GM12878 (cell line): ENCODE measurements around the gene GRK7. TPM values are rescaled to one million over a fixed set of nuclear protein-coding genes. Genes with fewer than 3 reads are reported as not detected.

Experiments
- ATAC-seq: fragments of 200-7000 bp; cut with Tn5 transposase; 3 replicates; pipeline ENCODE4 v1.9.1; 2020; ENCODE audit warnings: mild to moderate bottlenecking, moderate library complexity
- BruUV-seq: library from RNA; stranded (reverse); fragments of 400-500 nt; replicated peaks from 2 replicates; lab custom pipeline; 2021; lab: Mats Ljungman, UMichigan
- CTCF ChIA-PET: fragments of 300-600 bp; sonication (Branson Sonifier 250); formaldehyde crosslinking; extraction: SDS; loops from one replicate; lab custom pipeline; 2021; ENCODE audit warnings: inconsistent platforms; lab: Yijun Ruan, JAX
- POLR2A ChIA-PET: fragments of 350-600 bp; formaldehyde crosslinking; extraction: SDS; loops from one replicate; lab custom pipeline; 2021; ENCODE audit warnings: inconsistent platforms; lab: Charles Lee
- RAD21 ChIA-PET: fragments of 300-600 bp; sonication (Branson Sonifier 250); formaldehyde crosslinking; loops from one replicate; lab custom pipeline; 2023; ENCODE audit warnings: antibody characterized with exemption; ENCODE audit not compliant: unreplicated experiment; lab: Charles Lee
- SMC1A ChIA-PET: fragments of 300-600 bp; sonication (Branson Sonifier 250); formaldehyde crosslinking; loops from one replicate; lab custom pipeline; 2023; ENCODE audit not compliant: unreplicated experiment, uncharacterized antibody; lab: Charles Lee
- DNase-seq: peaks from one replicate; pipeline ENCODE4 v3.0.0-alpha.2; 2011; ENCODE audit warnings: low read depth, low spot score
- FAIRE-seq: peaks from 3 replicates; lab custom pipeline; 2011; peaks lifted over from hg19 to GRCh38; lab: Jason Lieb, UNC
- H2AFZ ChIP-seq: 2 replicates; pipeline ENCODE4 v1.6.0; 2011; ENCODE audit warnings: low read depth, low read length, control low read depth; ENCODE audit not compliant: control insufficient read depth
- H3K27ac ChIP-seq: 2 replicates; pipeline ENCODE4 v1.5.1; 2011; ENCODE audit warnings: control low read depth; ENCODE audit not compliant: control insufficient read depth, insufficient read depth
- H3K27me3 ChIP-seq, 2 experiments: replicated peaks in 1 of 2; 2 replicates each; pipeline versions ENCODE4 v1.6.0 to v1.6.1; 2011; ENCODE audit warnings: low read length in 1 of 2; ENCODE audit not compliant: control insufficient read depth in 2 of 2, insufficient read depth in 2 of 2
- H3K36me3 ChIP-seq, 2 experiments: 2 replicates each; pipeline ENCODE4 v1.5.1; 2011; ENCODE audit warnings: low read length in 1 of 2; ENCODE audit not compliant: control insufficient read depth in 2 of 2, insufficient read depth in 2 of 2
- H3K4me1 ChIP-seq: 2 replicates; pipeline ENCODE4 v1.6.1; 2011; ENCODE audit warnings: mild to moderate bottlenecking, low read length, moderate library complexity, mixed read lengths; ENCODE audit not compliant: control insufficient read depth, insufficient read depth
- H3K4me2 ChIP-seq: 2 replicates; pipeline ENCODE4 v1.6.0; 2011; ENCODE audit warnings: control low read depth; ENCODE audit not compliant: control insufficient read depth, insufficient read depth
- H3K4me3 ChIP-seq: fragments of 200-600 bp; sonication (generic); 2 replicates; pipeline ENCODE4 v1.5.1; 2016
- H3K79me2 ChIP-seq: 2 replicates; pipeline ENCODE4 v1.6.0; 2011; ENCODE audit warnings: low read length; ENCODE audit not compliant: control insufficient read depth, insufficient read depth
- H3K9ac ChIP-seq: 2 replicates; pipeline ENCODE4 v1.8.0; 2011; ENCODE audit warnings: low read length, control low read depth, mixed read lengths; ENCODE audit not compliant: control insufficient read depth, insufficient read depth
- H3K9me3 ChIP-seq: replicated peaks from 3 replicates; pipeline ENCODE4 v1.5.1; 2011; ENCODE audit warnings: mild to moderate bottlenecking, low read length; ENCODE audit not compliant: control insufficient read depth, insufficient read depth
- H4K20me1 ChIP-seq: 2 replicates; pipeline ENCODE4 v1.6.0; 2011; ENCODE audit not compliant: control insufficient read depth, insufficient read depth
- BCLAF1 ChIP-seq: fragments of 450-650 bp; IDR thresholded peaks from 2 replicates; pipeline ENCODE4 v1.6.1; 2017; ENCODE audit warnings: antibody characterized with exemption, mild to moderate bottlenecking, moderate library complexity
- BRCA1 ChIP-seq: IDR thresholded peaks from 2 replicates; pipeline ENCODE4 v1.6.1; 2011; ENCODE audit warnings: low read depth, low read length, improper control_type of control experiment
- CTCF ChIP-seq, 3 experiments: IDR thresholded peaks in 2 of 3; conservative IDR thresholded peaks in 1 of 3; 2 replicates each; pipeline ENCODE4 v1.5.1; 2011; ENCODE audit warnings: low read depth in 3 of 3, low read length in 3 of 3, mild to moderate bottlenecking in 3 of 3, control low read depth in 2 of 3, moderate library complexity in 2 of 3, inconsistent platforms in 1 of 3, mixed read lengths in 1 of 3; ENCODE audit not compliant: control insufficient read depth in 2 of 3, insufficient read depth in 1 of 3; ENCODE audit errors: extremely low read depth in 1 of 3
- DPF2 ChIP-seq: fragments of 450-650 bp; IDR thresholded peaks from 2 replicates; pipeline ENCODE4 v1.6.1; 2017; ENCODE audit warnings: mild to moderate bottlenecking
- MXI1 ChIP-seq: fragments of 150-350 bp; IDR thresholded peaks from 2 replicates; pipeline ENCODE4 v1.6.1; 2011; ENCODE audit warnings: low read depth, mild to moderate bottlenecking, inconsistent platforms, low read length, improper control_type of control experiment
- NFYA ChIP-seq: IDR thresholded peaks from 2 replicates; pipeline ENCODE4 v1.6.1; 2011; ENCODE audit warnings: low read depth, mild to moderate bottlenecking, low read length, improper control_type of control experiment, borderline replicate concordance
- POLR2A ChIP-seq: IDR thresholded peaks from 2 replicates; pipeline ENCODE4 v1.6.1; 2011; ENCODE audit warnings: low read depth, mild to moderate bottlenecking, low read length
- SMAD1 ChIP-seq: fragments of 450-650 bp; IDR thresholded peaks from 2 replicates; pipeline ENCODE4 v1.6.1; 2018; ENCODE audit warnings: mild to moderate bottlenecking, low read depth; ENCODE audit not compliant: partially characterized antibody
- ZNF384 ChIP-seq: IDR thresholded peaks from 2 replicates; pipeline ENCODE4 v1.6.1; 2012; ENCODE audit warnings: low read depth, mild to moderate bottlenecking, low read length, improper control_type of control experiment, borderline replicate concordance
- WGBS: methylation state at CpG from one replicate; pipeline ENCODE4 v1.1.6; 2016; ENCODE audit warnings: low lambda C conversion rate; ENCODE audit not compliant: insufficient replicate concordance, insufficient coverage; ENCODE audit errors: missing lambda C conversion rate; 5-methylcytosine and 5-hydroxymethylcytosine counted together
- in situ Hi-C: fragments of 300-500 bp; cut with MboI; formaldehyde crosslinking; loops from 9 replicates; pipeline ENCODE4 v1.14.3; 2018; ENCODE audit warnings: mixed read lengths
- intact Hi-C: fragments of 100-400 bp; cut with micrococcal nuclease; formaldehyde crosslinking; loops from one replicate; pipeline ENCODE4 v1.14.2; 2022; ENCODE audit not compliant: unreplicated experiment
- polyA plus RNA-seq, 11 experiments: library from polyadenylated mRNA; depleted of rRNA in 4 of 11; unstranded in 6 of 11; stranded (reverse) in 5 of 11; fragments of >200 nt; fragmentation: Nextera tagmentation in 4 of 11; fragmentation: Illumina TruSeq in 1 of 11; extraction: Ambion mirVana in 4 of 11; extraction: Trizol in 1 of 11; gene quantifications; 1 replicate in 1 of 11; 2 replicates in 10 of 11; pipeline versions ENCODE4 v1.2.1 to v1.2.3, GENCODE V29; 2011 to 2016; ENCODE audit warnings: inconsistent platforms in 2 of 11, missing spikeins in 2 of 11, low read depth in 1 of 11
- total RNA-seq, 4 experiments: library from RNA; depleted of rRNA in 3 of 4; stranded (reverse); fragments of >200 nt in 3 of 4; fragmentation: Illumina TruSeq in 1 of 4; extraction: Trizol in 1 of 4; gene quantifications; 2 replicates each; pipeline versions ENCODE4 v1.2.1 to v1.2.3, GENCODE V29; 2013 to 2021
- TF ChIP-seq, protein P1 (sequence below): IDR thresholded peaks from 2 replicates; pipeline ENCODE4 v1.6.1; 2012; ENCODE audit warnings: low read depth, low read length, improper control_type of control experiment

GRK7 gene
- total and polyA plus RNA-seq, 10 of the 15 experiments (the other 5 are each of a cell fraction or from before 2014, with no cell fraction given): not detected

DNA sequence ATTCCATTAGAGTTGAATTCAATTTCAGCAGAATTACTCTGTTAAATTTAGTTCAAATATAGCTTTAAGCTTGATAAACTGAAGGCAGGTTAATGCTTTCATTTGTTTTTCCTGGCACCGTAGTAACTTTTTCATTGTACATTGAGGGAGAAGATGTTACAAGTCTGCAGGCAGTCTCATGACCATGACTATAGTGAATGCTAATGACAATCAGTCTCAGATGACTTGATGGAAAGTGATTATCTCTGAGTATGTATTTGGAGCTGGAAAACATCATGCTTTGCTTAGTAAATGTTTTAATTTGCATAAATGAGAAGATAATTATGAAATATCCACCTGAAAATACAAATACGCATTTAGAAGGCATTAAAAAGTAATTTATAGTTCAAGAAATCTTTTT, 41.1 kb upstream of the GRK7 start:
- in situ Hi-C loops: no loop called here
- H3K36me3 ChIP-seq: no peaks in the 10 kb centered on the region
- H3K4me3 ChIP-seq: no peak overlapping the region
- ATAC-seq (no peak), FAIRE-seq (no peak), DNase-seq (no peak)
- H3K4me2 ChIP-seq: no peak overlapping the region
- H3K79me2 ChIP-seq: no peaks in the 10 kb centered on the region
- H3K27me3 ChIP-seq: peaks cover 0 to 1% of the 10 kb centered on the region in 2 experiments; a peak in 2 of 4 replicates
- ChIA-PET POLR2A (no interaction called here), CTCF (interaction anchor here (0.6 to 1.1 kb wide), 2 partner anchors 15 to 418 kb away, joined by 3 read pairs; no protein-coding TSS in a partner anchor), SMC1A (interaction anchor here (1.0 to 1.1 kb wide), 2 partner anchors 9 to 136 kb away, joined by 3 read pairs; no protein-coding TSS in a partner anchor), RAD21 (interaction anchor here (0.6 kb wide), 1 partner anchor 16 kb away, joined by 6 read pairs; the partner anchor contains the start of gene RNF7)
- no peak overlapping the region for H3K9ac ChIP-seq
- no peak overlapping the region for H2AFZ ChIP-seq
- H3K27ac ChIP-seq: no peak overlapping the region
- TF ChIP-seq BCLAF1 (no peak), BRCA1 (no peak), ZNF384 (no peak), SMAD1 (no peak), POLR2A (no peak), NFYA (no peak), CTCF (IDR thresholded peaks at IDR 0.05 in 2 of 3, conservative IDR thresholded peaks at IDR 0.05 in 1 of 3; ENCODE audit: control insufficient read depth in 2 of 3, extremely low read depth in 1 of 3, insufficient read depth in 1 of 3, low read depth in 3 of 3, low read length in 3 of 3) (no peak), DPF2 (no peak), MXI1 (no peak)
- TF ChIP-seq, protein P1, sequence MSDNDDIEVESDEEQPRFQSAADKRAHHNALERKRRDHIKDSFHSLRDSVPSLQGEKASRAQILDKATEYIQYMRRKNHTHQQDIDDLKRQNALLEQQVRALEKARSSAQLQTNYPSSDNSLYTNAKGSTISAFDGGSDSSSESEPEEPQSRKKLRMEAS: no peak
- intact Hi-C loops: no loop called here
- no peaks in the 10 kb centered on the region for H3K9me3 ChIP-seq
- no peaks in the 10 kb centered on the region for H3K4me1 ChIP-seq
- 46% methylated on average over 2 of the region's 2 CpGs for WGBS
- no TSS peak for BruUV-seq
- H4K20me1 ChIP-seq: no peaks in the 10 kb centered on the region
